GM13977 (cell line): ENCODE results near the gene SIRT3.

ENCODE experiments used
- DNase-seq: peaks from one replicate; pipeline ENCODE4 v3.0.0; 2012; ENCODE audit warnings: low spot score
- CTCF ChIP-seq: IDR thresholded peaks from 2 replicates; pipeline ENCODE4 v1.5.1; 2012; ENCODE audit warnings: mild to moderate bottlenecking, control low read depth; ENCODE audit not compliant: insufficient read depth; ENCODE audit errors: extremely low read depth, missing control alignments
- in situ Hi-C: fragments of 300-500 bp; cut with MboI; formaldehyde crosslinking; loops from one replicate; pipeline ENCODE4 v1.12.0; 2022; ENCODE audit warnings: low sequenced_read_pairs, low pct_unique_long_range_greater_than_20kb, mixed read lengths, inconsistent platforms; ENCODE audit not compliant: unreplicated experiment

SIRT3 gene

GRCh38 chr11:230431-230830 is 5.7 kb downstream of the SIRT3 start:
- DNase-seq = no peak
- TF ChIP-seq CTCF = no peak
- in situ Hi-C loops = no loop called here

- in situ Hi-C loops = no loop called here
- no peak for DNase-seq
- TF ChIP-seq CTCF = no peak
These were observed 8.2 kb downstream of the SIRT3 start for GRCh38 chr11:227824-228379.

- no peak for DNase-seq
- TF ChIP-seq CTCF = no peak
- in situ Hi-C loops = no loop called here
These were observed 10.2 kb downstream of the SIRT3 start for GRCh38 chr11:225734-226453.

GRCh38 chr11:224424-224823 is 11.7 kb downstream of the SIRT3 start:
- in situ Hi-C loops = no loop called here
- no peak for TF ChIP-seq CTCF
- DNase-seq = no peak

GRCh38 chr11:223884-224283 is 12.3 kb downstream of the SIRT3 start:
- no peak for DNase-seq
- in situ Hi-C loops = no loop called here
- no peak for TF ChIP-seq CTCF

GRCh38 chr11:223026-223789 is 12.9 kb downstream of the SIRT3 start:
- no peak for TF ChIP-seq CTCF
- in situ Hi-C loops = no loop called here
- DNase-seq = no peak
